Progenitor cell of endocrine pancreas (in vitro differentiated cells): ENCODE measurements around the gene PACS1. TPM values are rescaled to one million over a fixed set of nuclear protein-coding genes. Genes with fewer than 3 reads are reported as not detected.

Experiments used
- DNase-seq: peaks from one replicate; pipeline ENCODE4 v3.0.0; 2021; ENCODE audit warnings: low spot score; ENCODE audit not compliant: unreplicated experiment
- H3K27ac Mint-ChIP-seq: 2 replicates; pipeline ENCODE4 v1.8.0; 2021; ENCODE audit warnings: mild to moderate bottlenecking, moderate library complexity, mixed read lengths
- H3K27me3 Mint-ChIP-seq: 2 replicates; pipeline ENCODE4 v1.8.0; 2021; ENCODE audit warnings: mixed read lengths
- H3K36me3 Mint-ChIP-seq: 2 replicates; pipeline ENCODE4 v1.8.0; 2022; ENCODE audit warnings: mixed read lengths; ENCODE audit not compliant: insufficient read depth
- H3K4me1 Mint-ChIP-seq: 2 replicates; pipeline ENCODE4 v1.8.0; 2021; ENCODE audit warnings: low read depth, mixed read lengths
- H3K4me3 Mint-ChIP-seq: 2 replicates; pipeline ENCODE4 v1.8.0; 2021; ENCODE audit warnings: low read depth, mild to moderate bottlenecking, moderate library complexity, mixed read lengths
- H3K9me3 Mint-ChIP-seq: 2 replicates; pipeline ENCODE4 v1.8.0; 2021; ENCODE audit warnings: low read depth, mixed read lengths
- CTCF ChIP-seq: fragments of 200-600 bp; sonication (generic); IDR thresholded peaks from one replicate; pipeline ENCODE4 v1.5.0; 2021; ENCODE audit warnings: antibody characterized with exemption, mild to moderate bottlenecking; ENCODE audit not compliant: unreplicated experiment
- total RNA-seq: library from RNA; stranded (reverse); gene quantifications from 2 replicates; pipeline ENCODE4 v1.2.1, GENCODE V29; 2021

PACS1 gene
- total RNA-seq, 1 donor from 2014 or later, result 72.3 TPM

GRCh38 chr11:66068154-66068821, 1.8 kb upstream of the PACS1 start:
- H3K27ac Mint-ChIP-seq, result peak overlapping the region; percentile 87
- peaks cover 29% of the 10 kb centered on the region for H3K36me3 Mint-ChIP-seq
- H3K9me3 Mint-ChIP-seq, result no peaks in the 10 kb centered on the region
- peaks cover 20% of the 10 kb centered on the region for H3K4me1 Mint-ChIP-seq
- peak; percentile 95 for TF ChIP-seq CTCF
- H3K4me3 Mint-ChIP-seq, result peak overlapping the region; percentile 80
- H3K27me3 Mint-ChIP-seq, result no peaks in the 10 kb centered on the region
- DNase-seq, result peak; percentile 75

GRCh38 chr11:66068923-66069714, 953 bp upstream of the PACS1 start:
- no peak for DNase-seq
- peak; percentile 7 for TF ChIP-seq CTCF

DNA sequence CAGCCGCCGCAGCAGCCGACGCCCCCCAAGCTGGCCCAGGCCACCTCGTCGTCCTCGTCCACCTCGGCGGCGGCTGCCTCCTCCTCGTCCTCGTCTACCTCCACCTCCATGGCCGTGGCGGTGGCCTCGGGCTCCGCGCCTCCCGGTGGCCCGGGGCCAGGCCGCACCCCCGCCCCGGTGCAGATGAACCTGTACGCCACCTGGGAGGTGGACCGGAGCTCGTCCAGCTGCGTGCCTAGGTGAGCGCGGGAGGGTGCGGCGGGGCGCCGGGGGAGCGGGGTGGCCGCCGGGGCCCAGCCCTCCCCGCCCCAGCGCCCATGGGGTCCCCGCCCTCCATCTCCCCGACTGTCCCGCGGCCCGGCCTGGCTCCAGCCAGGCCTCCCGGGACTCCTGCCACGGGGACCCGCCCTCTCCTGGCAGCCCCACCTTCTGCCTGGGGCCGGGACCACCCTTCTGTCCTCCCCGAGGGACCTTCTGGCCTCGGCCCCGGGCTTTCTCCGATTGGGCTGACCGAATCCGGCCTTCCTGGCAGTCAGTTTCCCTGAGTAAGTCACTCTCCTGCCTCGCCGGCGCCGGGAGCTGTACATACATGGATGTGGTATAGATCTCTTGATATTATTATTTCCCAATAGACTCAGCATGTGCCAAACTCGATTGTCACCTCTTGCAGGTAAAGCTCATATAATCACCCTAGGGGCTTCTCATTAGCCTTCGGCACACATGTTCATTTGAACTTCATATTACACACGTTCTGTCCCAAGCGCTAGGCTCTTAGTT, 720 bp downstream of the PACS1 start:
- peak; percentile 12 for TF ChIP-seq CTCF
- no peaks in the 10 kb centered on the region for H3K9me3 Mint-ChIP-seq
- peak overlapping the region; percentile 90 for H3K4me3 Mint-ChIP-seq
- H3K27ac Mint-ChIP-seq, result peak overlapping the region; percentile 81
- H3K36me3 Mint-ChIP-seq, result peaks cover 21% of the 10 kb centered on the region
- peaks cover 20% of the 10 kb centered on the region for H3K4me1 Mint-ChIP-seq
- no peak for DNase-seq
- no peaks in the 10 kb centered on the region for H3K27me3 Mint-ChIP-seq

More at GRCh38 chr11:66068923-66069714, 953 bp upstream of the PACS1 start:
- Mint-ChIP-seq H3K4me1 (peaks cover 20% of the 10 kb centered on the region), H3K36me3 (peaks cover 23% of the 10 kb centered on the region), H3K4me3 (peak overlapping the region; percentile 80), H3K27ac (peak overlapping the region; percentile 86), H3K9me3 (no peaks in the 10 kb centered on the region), H3K27me3 (no peaks in the 10 kb centered on the region)

DNA sequence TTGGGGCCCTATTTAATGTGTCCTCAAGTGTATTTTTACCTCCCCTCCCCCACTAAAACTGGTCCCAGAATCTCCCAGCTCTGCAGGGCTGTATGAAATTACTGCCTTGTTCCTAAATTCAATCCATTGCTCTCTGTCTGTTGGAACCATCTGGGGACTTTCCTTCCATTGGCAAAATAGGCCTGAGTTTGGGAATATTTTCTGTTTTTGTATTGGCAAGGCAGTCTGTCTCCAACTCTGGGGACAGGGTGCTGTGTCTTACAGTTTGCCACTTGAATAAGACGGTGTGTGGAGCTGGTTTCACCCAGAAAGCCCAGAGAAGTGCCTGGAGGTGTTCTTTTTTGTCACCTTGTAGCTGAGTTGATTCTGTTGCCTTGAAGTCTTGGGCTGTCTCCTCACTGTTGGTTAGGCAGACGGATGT, 1.3 kb downstream of the PACS1 start:
- no peaks in the 10 kb centered on the region for H3K9me3 Mint-ChIP-seq
- H3K4me3 Mint-ChIP-seq, result peak overlapping the region; percentile 90
- H3K4me1 Mint-ChIP-seq, result peaks cover 20% of the 10 kb centered on the region
- no peak for DNase-seq
- H3K36me3 Mint-ChIP-seq, result peaks cover 18% of the 10 kb centered on the region
- H3K27me3 Mint-ChIP-seq, result no peaks in the 10 kb centered on the region
- H3K27ac Mint-ChIP-seq, result peak overlapping the region; percentile 81
- TF ChIP-seq CTCF, result no peak

DNA sequence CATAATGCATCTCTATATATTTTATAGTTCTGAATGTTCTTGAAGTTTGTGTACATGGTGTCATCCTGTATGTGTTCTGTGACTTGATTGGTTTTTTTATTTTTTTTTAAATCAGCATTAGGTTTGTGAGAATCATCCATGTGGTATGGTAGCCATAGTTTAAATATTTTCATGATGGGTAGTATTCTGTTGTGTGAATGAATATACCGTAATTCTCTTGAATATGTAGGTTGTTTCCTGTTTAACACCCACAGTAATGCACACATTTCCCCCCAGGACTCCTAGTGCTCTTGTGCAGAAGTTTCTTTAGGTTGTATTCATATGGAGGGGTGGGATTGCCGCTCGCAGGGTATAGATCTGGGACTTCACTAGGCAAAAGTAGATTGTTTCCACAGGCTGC, 2.0 kb downstream of the PACS1 start:
- peak overlapping the region; percentile 90 for H3K4me3 Mint-ChIP-seq
- H3K4me1 Mint-ChIP-seq, result peaks cover 20% of the 10 kb centered on the region
- H3K9me3 Mint-ChIP-seq, result no peaks in the 10 kb centered on the region
- H3K36me3 Mint-ChIP-seq, result peaks cover 14% of the 10 kb centered on the region
- H3K27ac Mint-ChIP-seq, result peak overlapping the region; percentile 53
- no peak for TF ChIP-seq CTCF
- DNase-seq, result no peak
- H3K27me3 Mint-ChIP-seq, result no peaks in the 10 kb centered on the region
